Neutrophil (primary cell): ENCODE results near the gene ARMC9.
"Not testable (repeated sequence)": the region's sequence is repeated elsewhere in the genome, so short reads cannot be mapped to it uniquely, and the experiment has no call there.

Experiments used
- H3K27ac ChIP-seq: fragments of 200-600 bp; sonication (generic); 2 replicates; pipeline ENCODE4 v1.5.1; 2016; ENCODE audit warnings: mild to moderate bottlenecking, moderate library complexity
- H3K27me3 ChIP-seq: fragments of 200-600 bp; sonication (generic); 2 replicates; pipeline ENCODE4 v1.6.0; 2016; ENCODE audit warnings: mild to moderate bottlenecking
- H3K36me3 ChIP-seq: fragments of 200-600 bp; sonication (generic); 2 replicates; pipeline ENCODE4 v1.5.1; 2017
- H3K4me1 ChIP-seq, 2 experiments: fragments of 200-600 bp in 1 of 2; sonication (generic) in 1 of 2; 1 replicate in 1 of 2; 2 replicates in 1 of 2; pipeline versions ENCODE4 v1.5.1 to v1.6.1; 2013 to 2016; ENCODE audit warnings: low read depth in 1 of 2, low read length in 1 of 2, mild to moderate bottlenecking in 1 of 2, moderate library complexity in 1 of 2; ENCODE audit not compliant: control insufficient read depth in 1 of 2, insufficient read depth in 1 of 2
- H3K4me3 ChIP-seq, 2 experiments: fragments of 200-600 bp in 1 of 2; sonication (generic) in 1 of 2; 1 replicate in 1 of 2; 2 replicates in 1 of 2; pipeline ENCODE4 v1.5.1; 2013 to 2016; ENCODE audit warnings: low read depth in 1 of 2, low read length in 1 of 2, mild to moderate bottlenecking in 1 of 2, moderate library complexity in 1 of 2
- H3K9me3 ChIP-seq: fragments of 200-600 bp; sonication (generic); 2 replicates; pipeline ENCODE4 v1.5.1; 2016
- TF ChIP-seq, protein P1 (sequence below): fragments of 200-600 bp; sonication (generic); IDR thresholded peaks from 2 replicates; pipeline ENCODE4 v1.5.1; 2016; ENCODE audit warnings: antibody characterized with exemption

The ARMC9 gene

GRCh38 chr2:231193216-231193615 is 5.2 kb upstream of the ARMC9 start:
- Histone ChIP-seq H3K4me3 (no peak overlapping the region), H3K27me3 (peaks cover 28% of the 10 kb centered on the region), H3K36me3 (no peaks in the 10 kb centered on the region), H3K27ac (no peak overlapping the region), H3K9me3 (no peaks in the 10 kb centered on the region), H3K4me1 (peaks cover 10 to 12% of the 10 kb centered on the region in 2 experiments)
- TF ChIP-seq, protein P1, sequence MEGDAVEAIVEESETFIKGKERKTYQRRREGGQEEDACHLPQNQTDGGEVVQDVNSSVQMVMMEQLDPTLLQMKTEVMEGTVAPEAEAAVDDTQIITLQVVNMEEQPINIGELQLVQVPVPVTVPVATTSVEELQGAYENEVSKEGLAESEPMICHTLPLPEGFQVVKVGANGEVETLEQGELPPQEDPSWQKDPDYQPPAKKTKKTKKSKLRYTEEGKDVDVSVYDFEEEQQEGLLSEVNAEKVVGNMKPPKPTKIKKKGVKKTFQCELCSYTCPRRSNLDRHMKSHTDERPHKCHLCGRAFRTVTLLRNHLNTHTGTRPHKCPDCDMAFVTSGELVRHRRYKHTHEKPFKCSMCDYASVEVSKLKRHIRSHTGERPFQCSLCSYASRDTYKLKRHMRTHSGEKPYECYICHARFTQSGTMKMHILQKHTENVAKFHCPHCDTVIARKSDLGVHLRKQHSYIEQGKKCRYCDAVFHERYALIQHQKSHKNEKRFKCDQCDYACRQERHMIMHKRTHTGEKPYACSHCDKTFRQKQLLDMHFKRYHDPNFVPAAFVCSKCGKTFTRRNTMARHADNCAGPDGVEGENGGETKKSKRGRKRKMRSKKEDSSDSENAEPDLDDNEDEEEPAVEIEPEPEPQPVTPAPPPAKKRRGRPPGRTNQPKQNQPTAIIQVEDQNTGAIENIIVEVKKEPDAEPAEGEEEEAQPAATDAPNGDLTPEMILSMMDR, result no peak

GRCh38 chr2:231196592-231196991 is 1.8 kb upstream of the ARMC9 start:
- TF ChIP-seq, protein P1, result no peak
- Histone ChIP-seq H3K9me3 (no peaks in the 10 kb centered on the region), H3K27me3 (peaks cover 15% of the 10 kb centered on the region), H3K27ac (no peak overlapping the region), H3K4me3 (no peak overlapping the region), H3K4me1 (peaks cover 12 to 15% of the 10 kb centered on the region in 2 experiments), H3K36me3 (no peaks in the 10 kb centered on the region)

GRCh38 chr2:231197196-231197595 is 1.2 kb upstream of the ARMC9 start:
- H3K4me1 ChIP-seq, result peaks cover 12 to 15% of the 10 kb centered on the region in 2 experiments
- not testable (repeated sequence) for H3K36me3 ChIP-seq, H3K9me3 ChIP-seq, H3K4me3 ChIP-seq, H3K27ac ChIP-seq
- peaks cover 15% of the 10 kb centered on the region for H3K27me3 ChIP-seq

GRCh38 chr2:231197706-231198290 is 633 bp upstream of the ARMC9 start:
- H3K4me1 ChIP-seq, result peaks cover 12 to 15% of the 10 kb centered on the region in 2 experiments
- peak overlapping the region; percentile 75 to 94 for H3K4me3 ChIP-seq
- H3K27me3 ChIP-seq, result peaks cover 15% of the 10 kb centered on the region
- no peak overlapping the region for H3K27ac ChIP-seq
- TF ChIP-seq, protein P1, result no peak
- no peaks in the 10 kb centered on the region for H3K9me3 ChIP-seq
- no peaks in the 10 kb centered on the region for H3K36me3 ChIP-seq

- no peaks in the 10 kb centered on the region for H3K9me3 ChIP-seq
- TF ChIP-seq, protein P1, result no peak
- peaks cover 15% of the 10 kb centered on the region for H3K27me3 ChIP-seq
- H3K27ac ChIP-seq, result no peak overlapping the region
- peaks cover 12 to 15% of the 10 kb centered on the region in 2 experiments for H3K4me1 ChIP-seq
- no peaks in the 10 kb centered on the region for H3K36me3 ChIP-seq
- H3K4me3 ChIP-seq, result peak overlapping the region; percentile 75 to 94
These were observed 788 bp downstream of the ARMC9 start for GRCh38 chr2:231199219-231199618.

- TF ChIP-seq, protein P1, result no peak
- H3K4me3 ChIP-seq, result no peak overlapping the region
- peaks cover 12 to 15% of the 10 kb centered on the region in 2 experiments for H3K4me1 ChIP-seq
- H3K27ac ChIP-seq, result no peak overlapping the region
- H3K36me3 ChIP-seq, result no peaks in the 10 kb centered on the region
- peaks cover 15% of the 10 kb centered on the region for H3K27me3 ChIP-seq
- H3K9me3 ChIP-seq, result no peaks in the 10 kb centered on the region
These were observed 2.5 kb downstream of the ARMC9 start for GRCh38 chr2:231200805-231201474.
